Activated CD4-positive, alpha-beta T cell treated with anti-CD3 and anti-CD28 coated beads for 48 hours (primary cell): ENCODE results near the gene CCDC187.

Source experiments
- DNase-seq: peaks from one replicate; pipeline ENCODE4 v3.0.0-alpha.2; 2020

The CCDC187 gene

DNA sequence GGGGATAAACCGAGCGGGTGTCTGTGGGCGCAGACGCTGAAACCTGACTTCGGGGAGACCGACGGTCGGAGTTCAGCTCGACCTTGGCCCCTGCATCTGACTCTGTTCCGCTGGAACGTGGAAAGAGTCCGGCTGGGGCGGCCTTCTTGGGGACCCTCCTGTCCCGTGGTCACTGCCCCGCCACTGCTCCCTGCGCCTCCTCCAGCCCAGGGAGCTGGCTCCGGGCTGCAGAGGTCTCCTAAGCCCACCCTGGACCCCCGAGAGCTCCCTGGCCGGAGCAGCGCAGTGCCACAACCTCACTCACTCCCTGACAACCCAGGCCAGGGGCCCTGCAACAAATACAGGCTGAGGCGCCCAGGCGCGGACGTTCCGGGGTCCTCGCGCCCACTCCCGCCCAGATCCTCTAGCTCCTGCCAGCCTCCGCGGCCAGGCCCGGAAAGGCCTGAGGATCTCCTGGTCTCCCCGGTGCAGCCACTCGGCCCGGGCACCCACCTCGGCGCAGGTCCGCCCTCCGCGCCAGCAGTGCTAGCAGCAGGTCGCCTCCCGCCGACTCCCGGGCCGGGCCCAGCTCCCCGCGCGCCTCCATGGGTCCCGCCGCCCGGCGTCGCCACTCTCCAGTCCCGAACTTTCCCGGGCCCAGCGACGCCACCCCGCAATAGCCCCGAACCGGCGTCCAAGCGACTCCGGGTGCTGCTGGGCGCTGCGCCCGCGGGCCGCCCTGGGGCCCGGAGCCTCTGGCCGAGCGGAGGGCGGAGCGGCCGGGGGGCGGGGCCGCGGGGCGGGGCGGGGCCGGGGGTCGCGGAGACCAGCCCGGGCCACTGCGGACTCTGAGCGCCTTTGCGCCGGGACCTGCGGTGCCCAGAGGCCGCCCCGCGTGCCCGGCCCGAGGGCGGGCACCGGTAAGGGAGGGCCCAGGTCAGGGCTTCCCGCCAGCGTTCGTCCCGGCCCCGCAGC, 101.2 kb downstream of the CCDC187 start:
- DNase-seq, result no peak

DNA sequence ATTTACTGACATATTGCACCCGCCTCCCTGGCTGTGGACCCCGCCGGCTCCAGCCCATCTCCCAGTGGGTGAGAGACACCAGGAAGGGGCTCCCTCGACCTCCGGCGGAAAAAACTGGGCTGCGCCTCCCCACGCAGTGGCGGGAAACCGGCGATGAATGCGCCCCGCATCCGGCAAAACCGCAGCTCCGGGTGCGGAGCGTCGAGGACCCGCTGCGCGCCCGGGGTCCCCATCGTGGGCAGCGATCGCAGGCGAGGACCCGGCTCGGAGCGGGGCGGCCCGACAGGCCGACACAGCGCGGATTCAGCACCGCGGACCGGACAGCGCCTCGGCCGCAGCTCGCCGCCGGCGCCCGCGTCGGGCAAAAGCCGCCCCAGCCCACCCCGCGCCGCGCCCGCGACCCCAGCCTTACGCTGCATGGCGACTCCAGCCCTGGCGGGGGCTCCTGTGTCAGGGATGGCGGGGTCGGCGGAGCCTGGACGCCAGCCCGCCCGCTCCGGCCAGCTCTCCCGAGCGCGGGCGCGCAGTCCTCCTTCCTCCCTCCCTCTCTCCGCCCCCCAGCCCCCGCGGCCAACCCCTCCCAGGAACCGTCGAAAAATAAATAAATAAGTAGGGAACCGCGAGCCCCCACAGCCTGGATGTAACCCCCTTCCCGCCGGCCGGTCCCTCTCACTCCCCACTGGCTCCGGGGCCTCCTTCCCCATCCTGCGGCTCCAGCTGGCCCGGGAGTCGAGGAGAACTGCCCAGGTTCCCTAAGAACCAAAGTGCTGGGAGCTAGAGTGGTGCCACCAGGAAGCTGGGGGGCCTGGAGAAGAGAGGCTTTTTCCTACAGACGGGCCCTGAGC, 102.1 kb downstream of the CCDC187 start:
- no peak for DNase-seq

DNA sequence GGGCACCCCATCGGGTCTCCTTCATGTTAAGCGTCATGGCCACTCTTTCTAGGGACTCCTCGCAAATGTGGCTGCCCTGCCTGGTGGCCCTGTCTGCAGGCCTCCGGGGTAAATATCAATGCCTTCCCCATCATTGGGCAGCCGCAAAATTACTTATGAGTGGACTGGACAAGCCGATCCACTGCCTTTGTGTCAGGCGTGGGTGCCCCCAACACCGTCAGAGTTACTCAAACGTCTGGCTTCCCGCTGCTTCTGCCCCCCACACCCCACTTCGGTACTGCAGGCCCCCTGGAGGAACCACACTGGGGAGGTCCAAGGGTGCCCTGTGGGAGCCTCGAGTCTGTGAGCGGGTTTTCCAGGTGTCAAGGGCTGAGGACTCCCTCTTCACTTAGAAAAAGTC, 102.7 kb downstream of the CCDC187 start:
- no peak for DNase-seq

DNA sequence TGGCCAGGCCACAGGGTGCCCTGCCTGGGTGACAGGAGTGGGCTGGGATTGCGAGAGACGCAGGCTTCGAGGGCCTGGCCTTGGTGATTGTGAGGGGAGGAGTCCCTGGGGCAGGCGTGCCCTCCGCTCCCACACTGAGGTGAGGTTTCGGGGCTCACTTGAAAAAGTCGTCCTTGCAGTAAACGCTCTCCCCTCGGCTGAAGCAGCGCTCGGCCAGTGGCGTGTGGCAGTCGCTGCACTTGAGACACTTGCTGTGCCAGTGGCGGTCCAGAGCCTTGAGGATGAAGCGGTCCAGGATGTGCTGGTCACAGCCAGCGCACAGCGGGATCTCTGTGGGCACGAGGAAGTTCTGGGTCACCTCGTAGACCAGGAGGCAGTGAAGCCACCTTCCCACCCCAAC, 103.5 kb downstream of the CCDC187 start:
- DNase-seq, result no peak
